OCI-LY7 (cell line): ENCODE data around the gene CCDC93. TPM values are rescaled to one million over a fixed set of nuclear protein-coding genes. Genes with fewer than 3 reads are reported as not detected.
A peak's percentile ranks its signal among the peaks of the same experiment; 100 is the strongest.

Experiments used
- BruUV-seq: library from RNA; stranded (reverse); fragments of 400-500 nt; replicated peaks from 2 replicates; lab custom pipeline; 2021; lab: Mats Ljungman, UMichigan
- CTCF ChIA-PET: fragments of 300-600 bp; sonication (Branson Sonifier 250); formaldehyde crosslinking; loops from one replicate; lab custom pipeline; 2022; ENCODE audit warnings: antibody characterized with exemption; ENCODE audit not compliant: unreplicated experiment; lab: Charles Lee
- POLR2A ChIA-PET: fragments of 300-600 bp; sonication (Branson Sonifier 250); formaldehyde crosslinking; loops from one replicate; lab custom pipeline; 2022; ENCODE audit warnings: antibody characterized with exemption; lab: Charles Lee
- DNase-seq: peaks from one replicate; pipeline ENCODE4 v3.0.0-alpha.2; 2015; ENCODE audit warnings: low spot score
- H2AFZ ChIP-seq: fragments of 200-600 bp; sonication (generic), shearing (Covaris generic); 2 replicates; pipeline ENCODE4 v1.6.1; 2014; ENCODE audit warnings: mild to moderate bottlenecking, antibody characterized with exemption, low read length, moderate library complexity
- H3K27ac ChIP-seq: fragments of 200-600 bp; sonication (generic); 2 replicates; pipeline ENCODE4 v1.5.1; 2014; ENCODE audit warnings: mixed run types, low read depth, mild to moderate bottlenecking, moderate library complexity, low read length, inconsistent platforms; ENCODE audit not compliant: poor library complexity, severe bottlenecking
- H3K36me3 ChIP-seq: fragments of 200-600 bp; sonication (generic); 2 replicates; pipeline ENCODE4 v1.6.1; 2014; ENCODE audit warnings: mild to moderate bottlenecking, antibody characterized with exemption, low read length, moderate library complexity, mixed read lengths; ENCODE audit not compliant: insufficient read depth
- H3K4me1 ChIP-seq: fragments of 200-600 bp; sonication (generic); 2 replicates; pipeline ENCODE4 v1.5.1; 2014; ENCODE audit warnings: mild to moderate bottlenecking, low read length; ENCODE audit not compliant: insufficient read depth, poor library complexity, severe bottlenecking
- H3K4me2 ChIP-seq: fragments of 200-600 bp; sonication (generic); 2 replicates; pipeline ENCODE4 v1.6.1; 2014; ENCODE audit warnings: mild to moderate bottlenecking, low read length
- H3K4me3 ChIP-seq: fragments of 200-600 bp; sonication (generic); 2 replicates; pipeline ENCODE4 v1.5.1; 2014; ENCODE audit warnings: mild to moderate bottlenecking, low read depth, low read length; ENCODE audit not compliant: poor library complexity, severe bottlenecking
- H3K79me2 ChIP-seq: fragments of 200-600 bp; sonication (generic); 2 replicates; pipeline ENCODE4 v1.6.1; 2016; ENCODE audit warnings: low read depth, mild to moderate bottlenecking, low read length, moderate library complexity, mixed read lengths; ENCODE audit not compliant: insufficient read depth
- H3K9me2 ChIP-seq: fragments of 200-600 bp; sonication (generic); 2 replicates; pipeline ENCODE4 v1.6.1; 2016; ENCODE audit warnings: mild to moderate bottlenecking, low read length, mixed read lengths; ENCODE audit not compliant: insufficient read depth
- H3K9me3 ChIP-seq: fragments of 200-600 bp; sonication (generic); 2 replicates; pipeline ENCODE4 v1.6.1; 2014; ENCODE audit warnings: mild to moderate bottlenecking, mixed run types, low read length, mixed read lengths
- H4K20me1 ChIP-seq: fragments of 200-600 bp; sonication (generic); 2 replicates; pipeline ENCODE4 v1.6.1; 2014; ENCODE audit warnings: mild to moderate bottlenecking, antibody characterized with exemption, low read length, moderate library complexity, mixed read lengths; ENCODE audit not compliant: insufficient read depth
- EZH2phosphoT487 ChIP-seq: fragments of 200-600 bp; sonication (generic); IDR thresholded peaks from 2 replicates; pipeline ENCODE4 v1.6.1; 2018; ENCODE audit warnings: low read depth, borderline replicate concordance, mild to moderate bottlenecking, mixed run types, antibody characterized with exemption, low read length, moderate library complexity, mixed read lengths
- intact Hi-C: fragments of 100-400 bp; cut with micrococcal nuclease; formaldehyde crosslinking; loops from one replicate; pipeline ENCODE4 v1.10.0; 2022; ENCODE audit not compliant: unreplicated experiment
- total RNA-seq, 2 experiments: library from RNA; depleted of rRNA in 1 of 2; stranded (reverse); fragments of >200 nt in 1 of 2; shearing (Covaris generic) in 1 of 2; gene quantifications; 2 replicates each; pipeline ENCODE4 v1.2.3, GENCODE V29; 2014 to 2022
- TF ChIP-seq, protein P1 (sequence below): fragments of 200-600 bp; sonication (generic); conservative IDR thresholded peaks from 2 replicates; pipeline ENCODE4 v1.5.1; 2014; ENCODE audit warnings: mild to moderate bottlenecking, antibody characterized with exemption, low read length, moderate library complexity, mixed read lengths

The CCDC93 gene
- total RNA-seq, 2 experiments from 2014 or later, result 25.6 to 53.8 TPM

DNA sequence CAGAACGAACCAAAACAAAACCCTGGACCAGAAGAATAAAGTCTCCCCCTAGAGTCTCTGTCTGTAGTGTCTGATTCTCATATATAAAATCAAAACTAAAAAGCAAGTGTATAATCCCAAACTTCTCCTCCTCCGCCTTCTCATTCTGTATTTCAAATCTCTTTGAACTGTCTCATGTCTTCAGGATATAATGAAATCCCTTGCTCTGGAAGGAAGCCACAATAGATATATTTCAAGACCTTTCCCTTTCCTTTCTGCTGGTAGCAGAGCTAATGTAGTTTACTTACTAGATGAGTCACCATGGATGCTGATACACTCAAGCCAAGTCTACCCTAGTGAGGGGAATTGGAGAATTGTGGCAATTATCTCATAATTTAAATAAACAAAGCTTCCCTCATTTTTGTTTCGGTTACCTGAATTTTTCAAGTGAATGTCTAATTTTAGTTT is 33.5 kb upstream of the CCDC93 start:
- TF ChIP-seq, protein P1, sequence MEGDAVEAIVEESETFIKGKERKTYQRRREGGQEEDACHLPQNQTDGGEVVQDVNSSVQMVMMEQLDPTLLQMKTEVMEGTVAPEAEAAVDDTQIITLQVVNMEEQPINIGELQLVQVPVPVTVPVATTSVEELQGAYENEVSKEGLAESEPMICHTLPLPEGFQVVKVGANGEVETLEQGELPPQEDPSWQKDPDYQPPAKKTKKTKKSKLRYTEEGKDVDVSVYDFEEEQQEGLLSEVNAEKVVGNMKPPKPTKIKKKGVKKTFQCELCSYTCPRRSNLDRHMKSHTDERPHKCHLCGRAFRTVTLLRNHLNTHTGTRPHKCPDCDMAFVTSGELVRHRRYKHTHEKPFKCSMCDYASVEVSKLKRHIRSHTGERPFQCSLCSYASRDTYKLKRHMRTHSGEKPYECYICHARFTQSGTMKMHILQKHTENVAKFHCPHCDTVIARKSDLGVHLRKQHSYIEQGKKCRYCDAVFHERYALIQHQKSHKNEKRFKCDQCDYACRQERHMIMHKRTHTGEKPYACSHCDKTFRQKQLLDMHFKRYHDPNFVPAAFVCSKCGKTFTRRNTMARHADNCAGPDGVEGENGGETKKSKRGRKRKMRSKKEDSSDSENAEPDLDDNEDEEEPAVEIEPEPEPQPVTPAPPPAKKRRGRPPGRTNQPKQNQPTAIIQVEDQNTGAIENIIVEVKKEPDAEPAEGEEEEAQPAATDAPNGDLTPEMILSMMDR, result no peak
- TF ChIP-seq EZH2phosphoT487, result no peak
- no peaks in the 10 kb centered on the region for H3K9me2 ChIP-seq
- ChIA-PET POLR2A (interaction anchor here (0.6 to 4.8 kb wide), 8 partner anchors 8 to 45 kb away, joined by 3 to 72 read pairs (median 4); no protein-coding TSS in a partner anchor), CTCF (interaction anchor here (0.8 to 4.1 kb wide), 5 partner anchors 9 to 33 kb away, joined by 3 to 56 read pairs (median 9); partner anchors contain the start of gene CCDC93)
- DNase-seq, result no peak
- H3K4me3 ChIP-seq, result no peak overlapping the region
- BruUV-seq, result no TSS peak
- 0 out of 2 replicates have a peak overlapping the region, but pooled peaks have one; percentile 3 for H3K4me2 ChIP-seq
- no peaks in the 10 kb centered on the region for H3K36me3 ChIP-seq
- H3K79me2 ChIP-seq, result no peaks in the 10 kb centered on the region
- H2AFZ ChIP-seq, result peak overlapping the region; percentile 56
- H3K27ac ChIP-seq, result no peak overlapping the region
- no peaks in the 10 kb centered on the region for H3K9me3 ChIP-seq
- no peaks in the 10 kb centered on the region for H4K20me1 ChIP-seq
- peaks cover 42% of the 10 kb centered on the region for H3K4me1 ChIP-seq
- intact Hi-C loops, result loop anchor here (5.0 to 10.0 kb wide), 2 partner anchors 155 to 807 kb away; no protein-coding TSS in a partner anchor

DNA sequence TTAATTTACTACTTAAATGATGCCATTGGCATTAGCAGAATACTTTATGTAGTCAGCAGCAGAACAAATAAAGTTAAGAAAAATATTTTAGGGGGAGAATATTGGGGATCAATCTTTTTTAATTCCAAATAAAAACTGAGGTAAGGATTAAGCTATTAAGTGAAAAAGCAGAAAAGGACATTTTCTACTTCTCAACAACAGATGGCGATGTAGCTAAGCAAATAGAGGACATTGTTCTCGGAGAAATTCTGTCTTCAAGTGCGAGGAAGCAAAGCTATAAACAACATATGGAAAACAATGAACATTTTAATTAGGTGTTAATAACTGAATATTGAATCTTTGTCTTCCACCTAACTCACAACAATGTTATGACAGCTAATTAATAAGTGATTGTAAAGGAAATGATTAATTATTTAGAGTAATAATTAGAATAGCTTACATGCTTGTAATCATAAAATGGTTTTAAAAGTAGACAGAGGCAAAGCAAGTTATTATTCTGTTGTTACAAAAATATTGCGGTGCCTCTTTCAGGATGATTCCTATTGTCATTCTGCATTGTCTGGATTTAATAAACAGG is 32.9 kb upstream of the CCDC93 start:
- peak; percentile 70 for DNase-seq
- ChIA-PET CTCF (interaction anchor here (0.8 to 4.1 kb wide), 5 partner anchors 8 to 32 kb away, joined by 3 to 56 read pairs (median 9); partner anchors contain the start of gene CCDC93), POLR2A (interaction anchor here (0.8 to 4.8 kb wide), 10 partner anchors 9 to 21 kb away, joined by 3 to 72 read pairs (median 4); no protein-coding TSS in a partner anchor)
- Histone ChIP-seq H3K4me3 (no peak overlapping the region), H3K27ac (no peak overlapping the region), H3K36me3 (no peaks in the 10 kb centered on the region), H3K4me2 (no peak overlapping the region), H4K20me1 (no peaks in the 10 kb centered on the region), H2AFZ (peak overlapping the region; percentile 56; the same call in 1 of the 2 replicates), H3K9me3 (no peaks in the 10 kb centered on the region), H3K79me2 (no peaks in the 10 kb centered on the region), H3K4me1 (peaks cover 42% of the 10 kb centered on the region), H3K9me2 (no peaks in the 10 kb centered on the region)
- intact Hi-C loops, result loop anchor here (1.0 to 10.0 kb wide), 3 partner anchors 15 to 808 kb away; no protein-coding TSS in a partner anchor
- TF ChIP-seq, protein P1, result peak; percentile 96
- TF ChIP-seq EZH2phosphoT487, result no peak
- BruUV-seq, result no TSS peak
